ENCODE measurements around the gene LCP2.

DNA sequence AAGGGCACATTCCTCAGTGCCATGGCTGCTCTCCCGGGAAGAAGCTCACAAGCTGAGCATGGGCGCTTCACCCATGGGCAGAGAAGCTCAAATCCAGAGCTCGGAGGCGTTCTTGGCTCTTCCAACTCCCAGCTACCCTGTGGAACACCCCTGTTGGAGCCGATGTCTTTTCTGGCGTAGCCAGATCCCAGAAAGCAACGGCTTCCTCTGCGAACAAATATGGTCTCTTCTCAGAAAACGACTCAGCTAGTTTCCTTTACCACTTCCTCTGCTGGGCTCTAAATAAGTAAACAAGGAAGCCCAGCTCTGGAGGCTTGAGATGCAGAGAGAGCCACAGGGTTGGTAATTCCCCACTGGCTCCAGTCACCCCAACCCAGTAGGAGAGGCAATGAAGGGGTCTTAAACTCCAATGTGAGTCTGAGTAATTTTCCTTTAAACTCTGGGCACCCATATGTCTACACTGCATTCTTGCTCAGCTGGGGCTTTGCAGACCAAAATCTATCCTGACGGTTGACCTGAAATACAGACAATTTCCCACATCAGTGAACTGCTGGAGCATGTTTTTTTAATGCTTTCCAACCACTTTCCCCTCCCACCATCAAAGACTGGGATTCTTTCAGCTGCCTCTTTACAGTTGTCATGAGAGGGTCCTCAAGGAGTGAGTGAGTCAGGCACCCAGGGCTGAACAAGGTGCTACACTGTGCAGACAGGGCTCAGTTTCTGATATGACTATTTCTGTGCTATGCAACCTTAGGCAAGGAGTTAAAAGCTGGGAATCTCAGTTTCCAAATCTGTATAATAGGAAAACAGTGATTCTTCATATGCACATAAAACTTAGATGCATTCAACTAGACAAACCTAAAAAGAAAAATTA lies at the start of gene LCP2:
- TF ChIP-seq POLR2AphosphoS5 (IDR thresholded peaks at IDR 0.05; ENCODE audit: low read depth): peak; percentile 57; the same call in 1 of the 2 replicates
- TF ChIP-seq, protein P1, sequence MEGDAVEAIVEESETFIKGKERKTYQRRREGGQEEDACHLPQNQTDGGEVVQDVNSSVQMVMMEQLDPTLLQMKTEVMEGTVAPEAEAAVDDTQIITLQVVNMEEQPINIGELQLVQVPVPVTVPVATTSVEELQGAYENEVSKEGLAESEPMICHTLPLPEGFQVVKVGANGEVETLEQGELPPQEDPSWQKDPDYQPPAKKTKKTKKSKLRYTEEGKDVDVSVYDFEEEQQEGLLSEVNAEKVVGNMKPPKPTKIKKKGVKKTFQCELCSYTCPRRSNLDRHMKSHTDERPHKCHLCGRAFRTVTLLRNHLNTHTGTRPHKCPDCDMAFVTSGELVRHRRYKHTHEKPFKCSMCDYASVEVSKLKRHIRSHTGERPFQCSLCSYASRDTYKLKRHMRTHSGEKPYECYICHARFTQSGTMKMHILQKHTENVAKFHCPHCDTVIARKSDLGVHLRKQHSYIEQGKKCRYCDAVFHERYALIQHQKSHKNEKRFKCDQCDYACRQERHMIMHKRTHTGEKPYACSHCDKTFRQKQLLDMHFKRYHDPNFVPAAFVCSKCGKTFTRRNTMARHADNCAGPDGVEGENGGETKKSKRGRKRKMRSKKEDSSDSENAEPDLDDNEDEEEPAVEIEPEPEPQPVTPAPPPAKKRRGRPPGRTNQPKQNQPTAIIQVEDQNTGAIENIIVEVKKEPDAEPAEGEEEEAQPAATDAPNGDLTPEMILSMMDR (IDR thresholded peaks at IDR 0.05; ENCODE audit: insufficient read depth, low read length): no peak
- no peak for TF ChIP-seq GABPA (IDR thresholded peaks at IDR 0.05; ENCODE audit: low read depth)
